Renal cortical epithelial cell (primary cell): Measurements from ENCODE around the gene FBXL7. TPM values are rescaled to one million over a fixed set of nuclear protein-coding genes. Genes with fewer than 3 reads are reported as not detected.

Source experiments
- DNase-seq: peaks from one replicate; pipeline ENCODE4 v3.0.0-alpha.2; 2011; ENCODE audit warnings: low read depth
- total RNA-seq: library from RNA; depleted of rRNA; stranded (reverse); fragments of >200 nt; gene quantifications from 2 replicates; pipeline ENCODE4 v1.2.3, GENCODE V29; 2014

FBXL7 gene
- total RNA-seq, 1 donor from 2014 or later: 1.7 TPM

DNA sequence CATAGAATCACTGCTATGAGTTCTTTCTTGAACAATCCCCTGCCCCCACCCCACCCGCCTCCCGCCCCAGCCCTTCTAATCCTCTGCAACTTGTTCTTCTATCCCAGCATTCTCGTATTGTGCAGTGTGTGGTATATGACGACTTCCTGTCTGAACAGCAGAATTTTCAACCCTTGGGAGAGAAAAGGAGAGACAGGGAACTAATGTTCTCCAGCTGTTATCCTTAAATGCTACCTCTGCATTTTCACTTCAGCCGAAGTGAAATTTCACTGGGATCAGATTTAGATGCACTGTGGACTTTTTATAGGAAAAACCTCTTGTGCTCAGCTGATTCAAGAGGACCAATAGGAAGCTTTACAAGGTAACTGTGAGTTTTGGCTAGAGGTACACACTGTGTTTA, 2.2 kb downstream of the FBXL7 start:
- no peak for DNase-seq

DNA sequence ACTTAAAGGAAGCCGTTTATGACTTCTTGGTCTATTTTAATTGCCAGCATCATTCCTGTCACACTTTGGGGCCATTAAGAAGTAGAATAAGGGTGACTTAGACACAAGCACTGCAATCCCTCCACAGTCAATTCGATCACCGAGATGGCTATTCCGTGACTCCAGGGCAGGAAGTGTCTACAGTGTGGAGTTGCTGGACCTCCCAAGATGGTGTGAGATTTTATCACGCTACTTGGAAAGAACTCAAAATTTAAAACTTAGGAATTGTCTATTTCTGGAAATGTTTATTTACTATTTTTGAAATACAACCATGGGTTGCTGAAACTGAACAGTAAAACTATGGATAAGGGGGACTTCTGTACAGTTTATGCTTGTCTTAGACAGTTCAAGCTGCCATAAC, 6.2 kb downstream of the FBXL7 start:
- no peak for DNase-seq

- no peak for DNase-seq
Observed at GRCh38 chr5:15506897-15507296, 6.9 kb downstream of the FBXL7 start.

GRCh38 chr5:15510092-15510491, 10.1 kb downstream of the FBXL7 start:
- no peak for DNase-seq

DNA sequence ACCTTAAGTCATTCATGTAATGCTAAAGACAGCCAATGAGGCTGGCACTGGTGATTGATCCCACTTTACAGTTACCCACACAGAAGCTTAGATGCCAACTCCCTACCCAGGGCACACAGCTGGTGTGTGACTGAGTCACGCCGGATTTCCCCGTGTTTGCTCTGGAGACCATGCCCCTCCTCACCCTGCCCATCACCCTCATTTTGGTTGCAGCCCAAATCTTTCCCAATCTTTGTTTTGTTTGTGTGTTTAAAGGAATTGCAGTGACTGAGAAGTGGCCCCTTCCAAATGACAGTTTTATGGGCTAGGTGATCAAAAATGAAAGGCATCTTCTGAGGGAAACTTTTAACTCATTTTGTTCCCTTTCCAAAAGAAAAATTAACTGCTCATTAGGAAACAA, 10.9 kb downstream of the FBXL7 start:
- no peak for DNase-seq

GRCh38 chr5:15513431-15513830, 13.5 kb downstream of the FBXL7 start:
- no peak for DNase-seq

DNA sequence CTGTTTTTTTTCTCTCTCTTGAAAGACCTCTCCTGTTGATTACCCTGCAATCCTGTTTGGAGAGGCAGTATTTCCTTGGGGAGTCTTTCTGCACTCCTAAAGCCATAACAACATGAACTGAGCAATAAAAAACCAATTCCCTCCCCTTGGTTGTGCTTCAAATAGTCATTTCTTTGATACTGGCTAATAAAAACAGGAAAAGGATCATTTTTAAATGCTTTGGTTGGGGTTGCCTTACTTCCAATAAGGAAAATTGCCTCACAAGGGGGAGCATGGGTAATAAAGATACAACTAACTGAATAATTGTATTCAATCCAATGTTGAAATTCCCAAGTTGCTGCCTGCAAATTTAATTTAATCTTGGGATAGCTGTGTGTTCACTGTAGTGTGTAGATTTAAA, 13.9 kb downstream of the FBXL7 start:
- DNase-seq: no peak

- no peak for DNase-seq
Observed at GRCh38 chr5:15515229-15515628, 15.2 kb downstream of the FBXL7 start.

GRCh38 chr5:15516486-15516885, 16.5 kb downstream of the FBXL7 start:
- DNase-seq: no peak

- DNase-seq: no peak
Observed at GRCh38 chr5:15518786-15519185, 18.8 kb downstream of the FBXL7 start.

DNA sequence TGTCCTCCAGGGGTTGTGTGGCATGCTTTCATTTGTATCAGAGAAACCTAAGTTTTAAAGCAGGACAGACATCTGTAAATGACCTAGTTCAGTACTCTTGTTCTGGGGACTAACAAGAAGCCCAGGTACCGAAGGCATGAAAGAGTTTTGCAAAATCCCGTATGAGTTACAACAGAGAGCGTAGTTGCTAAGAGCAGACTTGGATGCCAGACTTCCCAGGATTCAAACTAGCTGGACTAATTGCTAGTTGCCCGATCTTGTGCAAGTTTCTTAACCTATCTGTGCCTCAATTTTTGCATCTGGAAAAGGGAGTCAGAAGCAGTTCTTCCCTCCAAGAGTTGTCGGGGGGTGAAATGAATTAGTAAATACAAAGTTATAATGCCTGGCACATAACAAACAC, 20.9 kb downstream of the FBXL7 start:
- DNase-seq: no peak

GRCh38 chr5:15521381-15522186, 21.6 kb downstream of the FBXL7 start:
- no peak for DNase-seq

- DNase-seq: no peak
Observed at GRCh38 chr5:15522187-15522520, 22.2 kb downstream of the FBXL7 start.

GRCh38 chr5:15524712-15525111, 24.7 kb downstream of the FBXL7 start:
- no peak for DNase-seq

GRCh38 chr5:15525703-15526275, 25.8 kb downstream of the FBXL7 start:
- no peak for DNase-seq

DNA sequence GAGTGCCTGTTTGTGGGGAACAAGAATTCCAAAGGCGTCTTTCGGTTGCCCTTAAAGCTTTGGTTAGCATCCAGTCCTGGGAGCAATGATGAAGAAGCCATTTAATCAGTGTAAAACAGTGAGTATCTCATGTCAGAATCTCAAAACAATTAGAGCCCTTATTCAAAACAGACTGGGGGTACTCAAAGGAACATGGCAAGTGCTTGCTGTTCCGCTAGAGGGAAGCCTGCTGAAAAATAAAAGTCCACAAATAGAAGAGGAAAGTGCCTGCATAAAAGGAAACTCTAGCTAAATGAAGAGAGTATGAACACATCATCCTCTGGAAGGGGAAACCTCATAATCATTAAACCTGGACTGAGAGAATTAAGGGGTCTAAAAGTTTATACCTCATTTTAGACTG, 26.4 kb downstream of the FBXL7 start:
- DNase-seq: no peak

GRCh38 chr5:15528476-15528875, 28.5 kb downstream of the FBXL7 start:
- DNase-seq: no peak

DNA sequence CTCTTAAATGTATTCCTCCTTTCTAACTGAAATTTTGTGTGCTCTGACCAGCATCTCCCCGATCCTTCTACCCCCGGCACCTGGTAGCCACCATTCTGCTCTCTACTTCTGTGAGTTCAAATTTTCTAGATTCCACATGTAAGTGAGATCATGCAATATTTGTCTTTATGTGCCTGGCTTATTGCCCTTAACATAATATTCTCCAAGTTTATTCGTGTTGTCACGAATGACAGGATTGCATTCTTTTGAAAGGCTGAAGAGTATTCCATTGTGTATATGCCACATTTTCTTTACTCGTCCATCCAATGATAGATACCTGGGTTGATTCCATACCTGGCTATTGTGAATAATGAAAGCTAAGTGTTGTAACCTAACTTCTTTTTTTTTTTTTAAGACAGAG, 29.0 kb downstream of the FBXL7 start:
- DNase-seq: no peak

DNA sequence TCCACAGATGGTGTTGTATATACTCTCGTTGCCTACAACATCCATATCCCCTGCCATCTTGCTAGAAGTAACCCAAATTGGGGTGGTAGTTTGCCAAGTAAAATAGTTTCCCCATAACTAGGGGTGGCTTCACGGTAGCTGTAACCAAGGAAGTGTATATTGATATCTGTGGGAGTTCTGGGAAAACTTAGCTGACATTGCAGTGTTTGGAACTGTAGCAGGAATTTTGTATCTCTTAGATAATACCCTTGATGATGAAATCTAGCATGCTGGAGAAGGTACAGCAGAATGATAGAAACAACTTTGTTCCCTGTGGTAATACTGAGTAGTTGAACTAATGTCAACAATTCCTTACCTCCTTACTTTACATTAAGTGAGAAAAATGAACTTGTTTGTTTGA, 29.8 kb downstream of the FBXL7 start:
- DNase-seq: no peak

DNA sequence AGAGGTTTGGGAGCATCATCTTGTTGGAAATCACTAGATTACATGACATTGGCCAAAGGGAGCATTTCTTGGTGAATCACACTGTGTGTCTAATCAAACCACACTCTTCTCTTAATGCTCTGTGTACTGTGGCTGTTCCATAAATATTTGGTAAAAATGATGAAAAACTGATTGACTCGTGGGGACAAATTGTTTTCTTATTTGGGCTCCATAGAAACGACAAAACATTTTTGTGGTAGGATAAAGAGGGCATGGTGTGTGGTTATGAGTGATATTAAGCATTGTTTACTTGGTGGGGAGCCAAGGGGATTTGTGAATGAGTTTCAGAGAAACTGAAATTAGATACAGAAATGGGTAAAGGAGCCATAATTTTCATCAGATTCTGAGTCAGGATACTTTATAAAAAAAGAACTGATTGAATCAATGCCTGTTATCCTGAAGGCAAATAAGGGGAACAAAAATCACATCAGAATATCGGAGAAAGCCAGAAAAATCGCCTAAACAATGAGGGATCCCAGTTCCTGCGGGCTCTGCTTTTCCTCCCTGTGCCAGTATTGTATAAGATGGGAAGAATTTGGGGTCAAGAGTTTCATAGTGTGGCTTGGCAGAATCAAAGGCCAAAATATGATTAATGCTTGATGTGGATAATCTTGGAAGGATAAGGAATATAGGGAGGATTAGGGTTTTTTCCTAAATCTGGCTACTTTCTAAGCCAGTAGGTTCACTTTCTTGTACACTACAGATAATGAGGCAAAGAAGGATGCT, 33.3 kb downstream of the FBXL7 start:
- DNase-seq: no peak

DNA sequence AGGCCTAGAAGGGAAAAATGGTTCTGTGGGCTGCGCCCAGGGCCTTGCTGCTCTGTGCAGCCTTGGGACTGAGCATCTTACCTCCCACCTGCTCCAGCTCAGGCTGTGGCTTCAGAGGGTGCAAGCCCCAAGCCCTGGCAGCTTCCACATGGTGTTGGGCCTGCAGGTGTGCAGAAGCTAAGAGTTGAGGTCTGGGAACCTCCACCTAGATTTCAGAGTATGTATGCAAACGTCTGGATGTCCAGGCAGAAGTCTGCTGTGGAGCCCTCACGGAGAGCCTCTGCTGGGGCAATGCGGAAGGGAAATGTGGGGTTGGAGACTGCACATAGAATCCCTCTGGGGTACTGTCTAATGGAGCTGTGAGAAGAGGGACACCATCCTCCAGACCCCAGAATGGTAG, 36.0 kb downstream of the FBXL7 start:
- no peak for DNase-seq

DNA sequence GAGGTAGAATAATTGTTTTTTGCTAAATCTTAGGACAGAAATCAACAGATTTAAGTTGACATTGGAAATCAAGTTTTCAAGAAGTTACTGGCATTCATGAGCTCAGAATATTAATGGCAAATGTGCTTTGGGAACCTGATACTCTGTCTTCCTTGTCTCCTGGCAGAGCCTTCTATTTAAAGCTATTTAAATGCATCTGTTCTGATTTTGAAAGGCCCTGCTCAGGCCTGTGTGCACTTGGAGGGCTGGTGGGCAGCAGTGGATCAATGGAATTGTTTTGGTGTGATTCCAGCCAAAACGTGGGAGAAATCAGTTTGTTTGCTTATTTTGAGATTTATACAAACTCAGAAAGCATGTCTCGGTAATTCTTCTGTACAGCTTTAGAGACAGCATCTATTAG, 38.5 kb downstream of the FBXL7 start:
- no peak for DNase-seq

- DNase-seq: no peak
Observed at GRCh38 chr5:15539951-15540350, 40.0 kb downstream of the FBXL7 start.
